Stimulated activated CD8-positive, alpha-beta memory T cell treated with anti-CD3 and anti-CD28 coated beads, Interleukin-7, amount 100 ng/mL, for 4 hours (primary cell): ENCODE measurements around the gene MYH9.

Experiments
- DNase-seq, 2 donors: peaks; one replicate each; pipeline ENCODE4 v3.0.0-alpha.2; 2020; ENCODE audit warnings: low read depth in 2 of 2

The MYH9 gene

GRCh38 chr22:36249160-36249559 is 138.6 kb downstream of the MYH9 start:
- DNase-seq, result no peak

GRCh38 chr22:36247955-36248354 is 139.8 kb downstream of the MYH9 start:
- DNase-seq, result no peak

- DNase-seq, result no peak
These were observed 141.0 kb downstream of the MYH9 start for GRCh38 chr22:36246718-36247117.

GRCh38 chr22:36245805-36246356 is 141.9 kb downstream of the MYH9 start:
- DNase-seq, result no peak

GRCh38 chr22:36244522-36245391 is 143.0 kb downstream of the MYH9 start:
- no peak for DNase-seq

GRCh38 chr22:36243986-36244385 is 143.8 kb downstream of the MYH9 start:
- no peak for DNase-seq

- DNase-seq, result peak; percentile 81 to 86
These were observed 148.2 kb downstream of the MYH9 start, which contains the start of gene APOL2 for GRCh38 chr22:36239401-36240171. TSS of gene APOL2 (minus strand) at chr22:36239527. CDS start at chr22:36233162, 6,365 bp downstream.

GRCh38 chr22:36239150-36239400 is 148.7 kb downstream of the MYH9 start:
- DNase-seq, result no peak

GRCh38 chr22:36238373-36239149 is 149.2 kb downstream of the MYH9 start:
- no peak for DNase-seq

GRCh38 chr22:36237462-36238372 is 150.1 kb downstream of the MYH9 start:
- DNase-seq, result no peak

GRCh38 chr22:36236388-36237319 is 151.1 kb downstream of the MYH9 start:
- no peak for DNase-seq

- no peak for DNase-seq
These were observed 152.2 kb downstream of the MYH9 start for GRCh38 chr22:36235585-36235984.

GRCh38 chr22:36234919-36235318 is 152.8 kb downstream of the MYH9 start:
- DNase-seq, result no peak

- DNase-seq, result no peak
These were observed 153.6 kb downstream of the MYH9 start for GRCh38 chr22:36234213-36234612.

GRCh38 chr22:36233796-36234195 is 154.0 kb downstream of the MYH9 start:
- no peak for DNase-seq

- no peak for DNase-seq
These were observed 154.9 kb downstream of the MYH9 start for GRCh38 chr22:36232715-36233401.
